Adrenal gland (tissue), 12 donors: ENCODE results near the gene ANKRD28. TPM values are rescaled to one million over a fixed set of nuclear protein-coding genes. Genes with fewer than 3 reads are reported as not detected.
"Not testable (repeated sequence)": the region's sequence is repeated elsewhere in the genome, so short reads cannot be mapped to it uniquely, and the experiment has no call there.

Experiments
- DNase-seq, 7 donors: peaks; one replicate each; pipeline ENCODE4 v3.0.0-alpha.2; 2019 to 2020
- H3K27ac ChIP-seq, 5 donors: fragments of 200-600 bp; sonication (generic) in 4 of 5; 1 replicate in 3 of 5; 2 replicates in 2 of 5; pipeline versions ENCODE4 v1.5.1 to v1.8.0; 2016 to 2020; ENCODE audit warnings: mild to moderate bottlenecking in 1 of 5
- H3K27me3 ChIP-seq: fragments of 200-600 bp; 2 replicates; pipeline ENCODE4 v1.8.0; 2021
- H3K36me3 ChIP-seq, 2 donors: fragments of 200-600 bp; replicated peaks in 1 of 2; 1 replicate in 1 of 2; 2 replicates in 1 of 2; pipeline versions ENCODE4 v1.5.1 to v1.8.0; 2018 to 2022
- H3K4me1 ChIP-seq, 2 donors: fragments of 200-600 bp; replicated peaks in 1 of 2; 1 replicate in 1 of 2; 2 replicates in 1 of 2; pipeline versions ENCODE4 v1.5.1 to v1.8.0; 2018 to 2021
- H3K4me3 ChIP-seq, 4 donors: fragments of 200-600 bp; sonication (generic) in 3 of 4; one replicate each; pipeline ENCODE4 v1.5.1; 2016 to 2018
- H3K9me3 ChIP-seq, 3 donors: fragments of 200-600 bp; sonication (generic) in 1 of 3; replicated peaks in 1 of 3; 1 replicate in 2 of 3; 2 replicates in 1 of 3; pipeline versions ENCODE4 v1.5.1 to v1.8.0; 2016 to 2021
- CTCF ChIP-seq, 6 experiments: fragments of 450-650 bp in 4 of 6; fragments of 200-600 bp in 2 of 6; sonication (generic) in 1 of 6; IDR thresholded peaks; 1 replicate in 5 of 6; 2 replicates in 1 of 6; pipeline versions ENCODE4 v1.5.1 to v1.8.0; 2016 to 2021; ENCODE audit warnings: antibody characterized with exemption in 6 of 6, mild to moderate bottlenecking in 2 of 6, moderate library complexity in 1 of 6
- POLR2A ChIP-seq, 2 donors: fragments of 450-650 bp; IDR thresholded peaks; one replicate each; pipeline ENCODE4 v1.6.1; 2017; ENCODE audit warnings: antibody characterized with exemption in 2 of 2, mild to moderate bottlenecking in 2 of 2, moderate library complexity in 1 of 2
- WGBS, 4 donors: extraction: QIAGEN DNeasy Blood & Tissue Kit in 2 of 4; methylation state at CpG; one replicate each; pipeline versions ENCODE4 v1.1.5 to v1.1.7; 2013 to 2017; 5-methylcytosine and 5-hydroxymethylcytosine counted together
- intact Hi-C, 2 donors: fragments of 100-400 bp; cut with DNase I; formaldehyde crosslinking; loops; one replicate each; pipeline versions ENCODE4 v1.14.1 to v1.15.0; 2022 to 2023
- polyA plus RNA-seq, 3 donors: library from polyadenylated mRNA; stranded (reverse); fragments of 200-250 nt in 2 of 3; fragments of 350-450 nt in 1 of 3; fragmentation: Illumina TruSeq in 1 of 3; extraction: RNeasy Lipid Tissue Mini Kit (QIAGEN cat#74804) in 1 of 3; gene quantifications; one replicate each; pipeline ENCODE4 v1.2.3, GENCODE V29; 2013 to 2014
- total RNA-seq, 9 donors: library from RNA; depleted of rRNA in 4 of 9; stranded (reverse); fragments of >200 nt in 4 of 9; fragments of 120-200 nt in 1 of 9; fragmentation: NEBNext Ultra II Directional in 1 of 9; extraction: Animal tissue kit (Norgen Biotek cat#: 25700) in 1 of 9; gene quantifications; one replicate each; pipeline versions ENCODE4 v1.1.0 to v1.2.4, GENCODE V29; 2013 to 2023
- donor health status: healthy with polysubstance abuse.
- donor health status: Bipolar disorder and iron deficiency.
- donor health status: DM: yes; HTN: yes; CAD: no.
- donor health status: DM: no; HTN: no; CAD: no.
- donor health status: DM: no; HTN: no; CAD: no.
- donor health status: DM: yes; HTN: yes; CAD: no.

ANKRD28 gene
- total and polyA plus RNA-seq, 12 donors: 11.0 to 71.7 (median 34.5) TPM

GRCh38 chr3:15744176-15744575, 53.6 kb downstream of the ANKRD28 start:
- Histone ChIP-seq H3K27me3 (no peaks in the 10 kb centered on the region), H3K36me3 (no peaks in the 10 kb centered on the region), H3K4me3 (no peak overlapping the region), H3K9me3 (no peaks in the 10 kb centered on the region), H3K27ac (no peak overlapping the region), H3K4me1 (no peaks in the 10 kb centered on the region)
- intact Hi-C loops: no loop called here
- WGBS, 4 donors: 92 to 96% (median 95%) methylated on average over 6 of the region's 6 CpGs
- TF ChIP-seq CTCF (IDR thresholded peaks at IDR 0.05) (no peak), POLR2A (IDR thresholded peaks at IDR 0.05) (no peak)
- no peak for DNase-seq

- Histone ChIP-seq H3K27me3 (no peaks in the 10 kb centered on the region), H3K4me3 (no peak overlapping the region), H3K36me3 (no peaks in the 10 kb centered on the region), H3K9me3 (no peaks in the 10 kb centered on the region), H3K4me1 (no peaks in the 10 kb centered on the region), H3K27ac (no peak overlapping the region)
- 92 to 96% (median 93%) methylated on average over 3 of the region's 3 CpGs for WGBS, 4 donors
- no peak for TF ChIP-seq POLR2A (IDR thresholded peaks at IDR 0.05)
- no peak for TF ChIP-seq CTCF (IDR thresholded peaks at IDR 0.05)
- intact Hi-C loops: no loop called here
- no peak for DNase-seq
These were observed 54.2 kb downstream of the ANKRD28 start for GRCh38 chr3:15743587-15744009.

GRCh38 chr3:15742236-15742635, 55.5 kb downstream of the ANKRD28 start:
- 97 to 100% (median 98%) methylated on average over 10 to 19 of the region's 26 CpGs; no CpG with 5 or more reads in 1 of the 4 donors for WGBS, 4 donors
- H3K36me3 ChIP-seq, H3K4me3 ChIP-seq, H3K4me1 ChIP-seq, H3K27ac ChIP-seq, DNase-seq, H3K27me3 ChIP-seq, intact Hi-C loops, H3K9me3 ChIP-seq: not testable (repeated sequence)

GRCh38 chr3:15738616-15739005, 59.2 kb downstream of the ANKRD28 start:
- H3K4me3 ChIP-seq, H3K27ac ChIP-seq, DNase-seq, H3K4me1 ChIP-seq, H3K36me3 ChIP-seq, intact Hi-C loops, H3K9me3 ChIP-seq, H3K27me3 ChIP-seq: not testable (repeated sequence)
- 96 to 100% (median 97%) methylated on average over 3 to 8 of the region's 11 CpGs for WGBS, 4 donors

GRCh38 chr3:15731024-15731423, 66.8 kb downstream of the ANKRD28 start:
- no peaks in the 10 kb centered on the region for H3K27me3 ChIP-seq
- DNase-seq: no peak
- H3K4me1 ChIP-seq: peaks cover 0 to 7% of the 10 kb centered on the region in 2 donors
- H3K36me3 ChIP-seq: no peaks in the 10 kb centered on the region
- H3K27ac ChIP-seq: no peak overlapping the region
- 98 to 100% (median 100%) methylated on average over 2 of the region's 2 CpGs for WGBS, 4 donors
- intact Hi-C loops: no loop called here
- no peak for TF ChIP-seq CTCF (IDR thresholded peaks at IDR 0.05)
- no peak for TF ChIP-seq POLR2A (IDR thresholded peaks at IDR 0.05)
- H3K9me3 ChIP-seq: no peaks in the 10 kb centered on the region
- H3K4me3 ChIP-seq: no peak overlapping the region
